Endothelial cell of umbilical vein (primary cell): ENCODE data around the gene PPP1R13B.

Source experiments
- CTCF ChIP-seq, 2 donors: IDR thresholded peaks; 1 replicate in 1 of 2; 2 replicates in 1 of 2; pipeline ENCODE4 v1.5.1; 2011; ENCODE audit warnings: low read length in 2 of 2, mild to moderate bottlenecking in 2 of 2, moderate library complexity in 2 of 2, control low read depth in 1 of 2, inconsistent platforms in 1 of 2, low read depth in 1 of 2; ENCODE audit not compliant: insufficient read depth in 1 of 2; ENCODE audit errors: extremely low read depth in 1 of 2
- MAX ChIP-seq: IDR thresholded peaks from 2 replicates; pipeline ENCODE4 v1.6.1; 2011; ENCODE audit not compliant: insufficient read depth, insufficient read length
- POLR2A ChIP-seq: IDR thresholded peaks from 2 replicates; pipeline ENCODE4 v1.6.1; 2012; ENCODE audit warnings: low read depth, mild to moderate bottlenecking, control low read depth, low read length

- TF ChIP-seq POLR2A: no peak
- no peak for TF ChIP-seq CTCF (IDR thresholded peaks at IDR 0.05; ENCODE audit: extremely low read depth in 1 of 2, insufficient read depth in 1 of 2, low read depth in 1 of 2, low read length in 2 of 2)
- TF ChIP-seq MAX: no peak
Observed at GRCh38 chr14:103704708-103705107, 142.7 kb downstream of the PPP1R13B start.
